SKM-1 treated with dmso at 0.1 percent for 144 hours (cell line): ENCODE measurements around the gene TWIST2.

ENCODE experiments used
- DNase-seq: peaks from one replicate; lab custom pipeline; 2025; ENCODE audit not compliant: unreplicated experiment; lab: John Stamatoyannopoulos, UW

Gene TWIST2

DNA sequence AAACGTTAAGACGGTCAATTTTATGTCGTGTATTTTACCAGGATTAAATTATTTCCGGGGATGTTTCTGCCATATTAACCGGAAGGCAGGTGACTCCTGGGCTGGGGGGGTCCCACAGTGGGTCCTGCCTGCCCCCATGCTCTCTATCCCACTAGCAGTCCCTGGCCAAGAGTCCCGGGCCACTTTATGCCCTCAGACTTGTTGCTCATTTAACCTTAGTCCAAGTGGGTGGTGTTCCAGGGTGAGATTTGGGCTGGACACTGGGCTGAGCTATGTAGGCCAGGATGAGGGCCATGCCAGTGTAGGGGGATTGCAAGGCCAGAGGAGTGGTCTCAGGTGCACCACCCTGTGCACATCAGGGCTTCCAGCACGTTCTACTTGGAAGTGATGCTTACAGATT is 24.1 kb downstream of the TWIST2 start:
- DNase-seq = no peak

DNA sequence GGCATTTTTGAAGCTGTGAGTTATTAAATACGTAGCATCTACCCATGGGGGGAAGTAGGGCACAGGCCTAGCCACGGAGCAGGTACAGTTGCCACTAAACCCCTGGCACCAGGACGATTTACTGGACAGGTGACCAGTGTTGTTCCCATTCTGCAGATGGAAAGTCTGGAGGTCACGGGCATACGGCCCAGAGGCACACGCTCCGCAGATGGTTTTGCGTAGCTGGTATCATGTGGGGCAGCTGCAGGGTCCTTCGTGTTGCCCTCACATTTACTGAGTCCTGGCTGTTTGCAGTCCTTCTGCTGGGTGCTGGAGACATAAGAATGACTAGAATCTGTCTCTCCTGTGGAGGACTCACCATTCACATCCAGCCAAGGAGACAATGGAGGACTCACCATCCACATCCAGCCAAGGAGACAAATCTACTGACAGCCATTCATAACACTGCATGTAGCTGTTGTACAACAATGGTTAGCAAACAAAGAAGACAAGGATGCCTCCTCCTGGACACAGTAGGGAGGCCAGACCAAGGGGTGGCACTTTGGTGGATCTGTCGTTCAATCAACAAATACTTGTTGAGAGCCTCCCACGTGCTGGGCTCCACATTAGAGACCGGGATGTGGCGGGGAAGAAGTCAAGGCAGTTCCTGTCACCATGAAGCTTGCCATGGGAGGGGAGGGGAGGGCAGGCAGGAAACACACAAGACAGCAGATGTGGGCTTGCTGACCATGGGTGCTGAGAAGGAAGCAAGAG is 24.9 kb downstream of the TWIST2 start:
- DNase-seq = no peak

DNA sequence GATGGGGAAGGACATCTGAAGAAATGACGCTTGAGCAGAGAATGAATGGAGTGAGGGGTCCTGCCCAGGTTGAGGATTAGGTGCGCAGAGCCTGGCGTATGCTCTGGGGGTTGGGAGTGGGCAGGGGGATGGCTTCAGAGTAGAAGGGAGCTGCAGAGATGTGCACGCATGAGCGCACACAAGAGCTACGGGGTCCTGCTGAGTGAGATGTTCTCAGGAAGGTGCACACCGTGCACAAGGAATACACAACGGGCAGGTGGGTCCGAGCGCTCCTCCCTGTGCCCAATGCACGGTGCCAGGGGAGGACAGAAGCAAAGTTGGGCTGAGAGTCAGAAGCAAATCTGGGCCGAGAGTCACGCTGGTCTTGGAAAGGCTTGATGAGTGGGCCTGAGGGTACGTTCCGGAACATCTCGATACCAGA is 25.5 kb downstream of the TWIST2 start:
- DNase-seq = no peak

DNA sequence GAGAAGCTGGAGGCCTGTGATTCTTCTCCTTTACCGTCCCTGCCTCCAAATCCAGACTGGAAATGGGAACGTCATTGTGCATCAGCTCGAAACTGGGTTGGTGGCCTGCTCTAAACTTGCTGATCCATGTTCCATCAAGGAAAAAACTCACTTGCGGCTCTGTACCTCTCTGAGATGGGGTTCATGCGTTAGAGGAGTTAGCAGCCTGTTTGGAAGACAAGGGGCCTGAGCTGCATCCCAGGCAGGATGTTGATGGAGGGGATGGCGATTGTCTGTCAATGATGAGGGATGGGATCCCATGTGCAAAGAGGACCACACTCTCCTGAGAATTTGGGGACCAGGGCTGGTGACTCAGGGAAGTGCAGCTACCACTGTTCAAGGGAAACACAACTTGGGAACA is 26.0 kb downstream of the TWIST2 start:
- DNase-seq = no peak

DNA sequence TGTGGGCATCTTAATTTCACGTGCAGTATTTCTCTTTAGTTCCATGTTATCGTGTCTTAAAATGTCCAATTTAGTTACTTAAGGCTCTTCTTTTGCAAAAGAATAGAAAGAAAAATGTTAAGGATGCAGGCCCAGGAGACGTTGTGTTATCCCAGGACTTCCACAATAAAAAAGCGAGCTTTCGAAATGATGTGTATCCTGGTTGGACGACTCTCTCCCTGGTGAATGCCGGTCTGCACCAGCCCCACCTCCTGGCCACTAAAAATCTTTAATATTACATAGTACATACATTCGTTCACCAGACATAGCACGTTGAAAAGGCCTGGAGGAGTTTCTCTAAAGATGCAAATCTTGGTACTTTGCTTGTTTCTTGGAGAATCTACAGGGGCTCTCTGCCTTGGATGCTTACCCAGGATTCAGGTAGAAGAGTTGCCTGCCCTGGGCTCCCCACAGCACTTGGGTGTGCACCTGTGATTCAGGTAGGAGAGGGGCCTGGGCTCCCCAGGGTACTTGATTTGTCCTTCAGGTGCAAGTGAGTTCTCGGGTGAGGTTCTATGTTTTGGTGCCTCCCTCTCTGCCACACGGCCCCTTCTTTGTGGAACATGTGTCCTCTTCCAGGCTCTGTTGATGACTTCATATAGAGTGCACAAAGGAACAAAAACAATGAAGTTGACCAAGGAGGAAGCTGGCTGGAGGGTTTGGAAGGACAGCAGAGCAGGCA is 26.6 kb downstream of the TWIST2 start:
- no peak for DNase-seq

DNA sequence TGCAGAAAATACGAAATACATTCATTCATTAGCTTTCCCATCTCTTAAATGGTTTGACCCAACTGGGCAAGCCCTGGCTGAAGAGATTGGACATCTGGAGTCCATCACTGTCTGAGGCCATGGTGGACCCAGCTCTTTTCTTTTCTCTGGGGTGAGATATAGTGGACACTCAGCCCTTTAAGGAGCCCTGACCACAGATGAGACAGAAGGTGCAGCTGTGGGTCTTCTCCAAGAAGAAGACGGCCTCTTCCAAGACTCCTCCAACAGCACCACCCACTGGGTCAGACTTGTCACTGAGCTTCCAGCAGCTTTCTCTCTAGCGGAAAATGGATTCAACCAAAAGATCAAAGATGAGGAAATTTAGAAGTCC is 27.2 kb downstream of the TWIST2 start:
- DNase-seq = no peak

DNA sequence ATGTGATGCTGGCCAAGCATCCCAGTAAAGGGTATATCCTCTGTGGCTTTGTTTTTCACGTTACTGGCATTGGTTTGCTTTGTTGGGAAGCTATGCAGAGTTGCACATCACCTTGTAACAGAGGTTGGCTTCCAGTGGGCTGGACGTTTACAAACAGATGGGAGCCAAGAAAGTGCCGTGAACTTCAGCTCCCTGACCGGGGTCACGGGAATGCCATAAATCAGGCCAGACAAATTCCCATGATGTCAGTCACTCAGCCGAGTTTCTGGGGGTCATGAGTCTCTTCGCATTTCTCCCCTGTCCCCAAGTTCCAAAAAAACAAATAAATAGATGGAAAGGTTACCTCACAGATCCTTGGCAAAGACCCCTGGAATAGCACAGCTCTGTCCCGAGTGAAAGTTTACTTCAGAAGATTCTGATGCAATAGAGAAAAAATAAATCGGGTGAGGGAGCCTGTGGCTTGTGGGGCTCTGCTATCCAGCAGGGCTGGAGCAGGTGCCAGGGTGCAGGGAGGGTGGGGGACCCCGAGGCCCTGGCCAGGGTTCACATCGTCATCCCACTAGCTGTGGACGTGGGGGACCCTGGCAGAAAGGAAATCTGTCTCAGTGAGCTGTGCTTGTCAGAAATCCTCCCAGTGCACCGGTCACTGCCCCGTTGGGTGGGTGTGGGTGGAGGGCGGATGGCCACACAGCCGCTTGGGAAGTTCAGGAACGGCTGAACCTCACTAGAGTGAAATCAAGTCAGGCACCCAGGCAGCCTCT is 27.8 kb downstream of the TWIST2 start:
- DNase-seq = no peak

DNA sequence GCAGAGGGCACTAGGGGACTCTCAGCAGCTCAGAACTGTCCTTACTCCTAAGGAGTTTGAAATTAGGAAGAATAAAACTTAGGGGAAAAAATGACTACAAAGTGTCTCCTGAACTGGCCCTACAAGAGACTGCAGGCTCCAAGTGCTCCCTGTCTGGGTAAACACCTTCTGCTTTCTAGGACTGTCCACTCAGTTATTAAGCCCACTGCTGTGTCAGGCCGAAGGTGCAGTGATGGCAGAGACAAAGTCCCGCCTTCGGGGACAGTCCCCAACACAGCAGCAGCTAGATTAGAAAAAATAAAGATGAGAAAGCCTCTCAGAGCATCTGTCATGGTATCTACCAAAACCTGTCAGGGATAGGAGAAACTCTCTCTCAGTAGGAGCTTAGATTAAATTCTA is 28.3 kb downstream of the TWIST2 start:
- DNase-seq = no peak

DNA sequence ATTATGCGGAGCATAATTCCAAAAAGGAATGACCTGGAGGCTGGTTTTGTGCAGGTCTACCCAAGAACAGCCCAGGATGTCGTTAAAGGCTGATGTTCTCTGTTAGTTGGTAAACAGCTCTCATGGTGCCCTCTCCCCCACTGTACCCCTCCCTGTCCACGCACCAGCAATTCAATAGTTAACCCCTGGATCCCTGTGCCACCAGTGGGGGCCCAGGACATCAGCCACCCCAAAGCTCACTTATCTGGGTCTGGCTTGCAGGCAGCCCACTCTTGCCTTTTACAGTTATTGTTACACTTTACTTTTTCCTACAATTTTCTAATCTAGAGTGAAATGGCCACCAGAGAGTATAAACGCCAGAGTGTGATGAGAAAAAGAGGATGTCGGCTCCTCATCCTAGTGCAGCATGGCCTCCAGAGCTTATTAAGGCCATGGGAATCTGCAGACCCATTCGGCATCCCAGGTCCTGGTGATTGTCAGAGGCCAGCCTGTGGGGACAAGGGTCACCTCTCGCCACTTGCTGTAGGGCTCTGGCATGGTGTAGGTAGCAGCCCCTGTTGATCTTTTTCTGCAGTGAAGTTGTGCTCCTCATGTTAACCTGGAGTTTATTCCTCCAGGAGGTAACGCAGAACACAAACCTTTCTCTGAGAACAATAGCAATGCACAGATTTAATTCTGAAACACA is 30.3 kb downstream of the TWIST2 start:
- no peak for DNase-seq

DNA sequence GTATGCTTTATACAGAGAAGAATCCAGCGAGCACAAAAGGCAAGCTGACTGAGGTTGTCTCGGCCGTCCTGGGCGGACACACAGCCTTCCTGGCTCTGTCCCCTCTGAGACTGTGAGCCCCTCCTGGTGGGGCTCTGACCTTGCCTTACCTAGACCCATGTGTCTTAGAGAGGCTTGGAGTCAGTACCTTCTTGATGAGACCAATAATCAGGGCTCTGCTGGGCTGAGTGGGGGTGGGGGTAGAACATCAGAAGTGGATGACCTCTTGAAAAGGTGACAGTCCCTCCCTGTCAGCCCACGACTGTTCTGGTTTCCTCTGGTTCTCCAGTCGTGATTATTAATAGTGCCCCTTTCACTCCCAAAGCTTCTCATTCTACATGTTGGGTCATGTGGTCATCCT is 31.2 kb downstream of the TWIST2 start:
- DNase-seq = no peak

DNA sequence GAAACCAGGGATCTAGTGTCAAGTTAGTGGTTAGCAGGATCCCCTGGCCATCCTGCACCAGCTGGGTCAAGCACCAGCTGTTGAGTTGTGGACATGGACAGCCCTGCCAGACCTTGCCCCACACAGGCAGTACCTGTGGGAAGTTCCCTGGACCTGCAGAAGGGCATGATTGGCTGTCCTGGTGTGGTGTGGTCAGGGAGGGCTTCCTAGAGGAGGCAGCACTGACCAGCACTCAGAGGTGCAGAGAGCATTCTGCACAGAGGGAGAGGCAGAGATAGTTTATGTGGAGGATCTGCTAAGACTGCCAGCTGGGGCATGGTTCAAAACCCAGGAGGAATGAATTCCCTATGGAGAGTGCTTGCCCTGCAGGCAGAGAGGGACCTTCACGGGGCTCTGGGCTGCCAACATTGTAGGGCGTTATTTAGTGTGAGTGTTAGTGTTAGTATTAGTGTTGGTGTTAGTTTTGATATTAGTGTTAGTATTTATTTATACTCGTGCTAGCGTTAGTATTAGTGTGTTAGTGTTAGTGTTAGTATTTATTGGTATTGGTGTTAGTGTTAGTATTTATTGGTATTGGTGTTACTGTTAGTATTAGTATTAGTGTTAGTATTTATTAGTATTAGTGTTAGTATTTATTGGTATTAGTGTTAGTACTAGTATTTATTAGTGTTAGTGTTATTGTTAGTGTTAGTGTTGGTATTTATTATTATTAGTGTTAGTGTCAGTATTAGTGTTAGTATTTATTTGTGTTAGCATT is 31.9 kb downstream of the TWIST2 start:
- no peak for DNase-seq

DNA sequence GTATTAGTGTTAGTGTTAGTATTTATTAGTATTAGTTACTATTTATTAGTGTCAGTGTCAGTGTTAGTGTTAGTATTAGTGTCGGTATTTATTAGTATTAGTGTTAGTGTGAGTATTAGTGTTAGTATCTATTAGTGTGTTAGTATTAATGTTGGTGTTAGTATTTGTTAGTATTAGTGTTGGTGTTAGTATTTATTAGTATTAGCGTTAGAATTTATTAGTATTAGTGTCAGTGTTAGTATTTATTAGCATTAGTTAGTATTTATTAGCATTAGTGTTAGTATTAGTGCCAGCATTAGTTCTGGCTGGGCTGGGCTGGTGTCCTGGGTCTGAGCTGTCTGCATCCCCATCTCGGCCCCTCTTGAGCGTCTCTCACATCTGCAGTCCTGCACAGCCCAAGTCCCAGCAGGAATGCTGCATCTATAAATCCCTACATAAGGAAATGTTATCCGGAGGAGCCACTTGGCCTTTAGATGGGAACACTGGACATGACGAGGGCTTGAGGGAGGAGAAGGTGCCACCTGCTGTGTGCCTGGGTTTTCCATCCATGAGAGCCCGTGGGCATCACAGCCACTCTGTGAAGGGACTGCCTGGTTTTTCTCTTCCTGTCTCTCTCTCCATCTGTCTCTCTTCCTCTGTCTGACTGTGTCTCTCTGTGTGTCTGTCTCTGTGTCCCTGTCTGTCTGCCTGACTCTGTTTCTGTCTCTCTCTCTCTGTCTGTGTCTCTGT is 33.6 kb downstream of the TWIST2 start:
- no peak for DNase-seq

DNA sequence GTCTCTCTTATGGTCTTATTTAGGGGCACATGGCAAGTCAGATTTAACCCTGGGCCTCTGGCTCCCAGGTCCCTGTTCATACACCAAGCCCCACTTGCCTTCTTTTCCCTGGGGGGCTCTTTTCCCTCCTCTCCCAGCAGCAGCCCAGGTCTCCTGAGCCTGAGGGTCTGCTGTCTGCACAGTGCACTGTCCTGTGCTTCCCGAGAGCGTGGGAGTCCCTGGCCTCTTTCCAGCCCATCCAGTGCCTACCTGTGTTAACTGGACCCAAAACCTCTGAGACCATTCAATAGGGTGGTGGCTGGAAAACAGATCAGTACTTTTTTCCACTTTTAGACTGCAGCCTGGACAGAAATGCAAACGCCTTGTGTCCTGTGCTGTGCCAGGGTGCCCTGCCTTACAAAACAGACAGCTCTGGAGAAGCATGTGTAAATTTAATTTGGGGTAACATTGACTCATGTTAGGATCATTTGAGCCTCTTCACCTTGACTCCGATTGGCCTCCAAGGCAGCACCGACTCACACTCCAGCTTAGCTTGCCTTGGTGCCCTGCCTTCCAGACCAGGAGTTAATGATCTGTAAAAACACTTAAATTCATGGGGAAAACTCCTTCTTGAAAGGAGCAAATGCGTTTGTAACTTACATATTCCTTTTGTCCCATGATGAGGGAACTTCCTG is 34.3 kb downstream of the TWIST2 start:
- no peak for DNase-seq

DNA sequence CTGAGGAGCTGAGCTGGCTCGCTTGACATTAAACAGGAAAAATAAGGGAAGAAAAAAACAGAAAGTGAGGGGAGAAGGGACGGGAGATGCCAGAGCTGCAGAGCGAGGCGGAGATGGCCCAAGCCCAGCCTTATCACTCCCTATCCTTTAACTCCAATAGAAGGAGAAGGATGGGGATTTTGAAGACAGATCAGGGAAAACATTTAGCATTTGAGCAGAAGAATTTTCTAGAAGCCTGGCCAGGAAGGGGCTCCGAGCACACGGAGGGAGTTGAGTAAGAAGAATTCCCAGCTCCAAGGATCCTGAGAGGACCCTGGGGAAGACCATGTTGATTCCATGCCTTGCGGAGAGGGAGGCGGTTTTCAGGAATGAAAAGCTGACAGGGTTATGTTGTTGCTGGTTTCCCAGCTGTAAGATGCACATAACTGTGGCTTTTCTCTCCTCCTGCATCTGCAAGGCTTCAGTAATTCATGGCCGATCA is 35.6 kb downstream of the TWIST2 start:
- no peak for DNase-seq

DNA sequence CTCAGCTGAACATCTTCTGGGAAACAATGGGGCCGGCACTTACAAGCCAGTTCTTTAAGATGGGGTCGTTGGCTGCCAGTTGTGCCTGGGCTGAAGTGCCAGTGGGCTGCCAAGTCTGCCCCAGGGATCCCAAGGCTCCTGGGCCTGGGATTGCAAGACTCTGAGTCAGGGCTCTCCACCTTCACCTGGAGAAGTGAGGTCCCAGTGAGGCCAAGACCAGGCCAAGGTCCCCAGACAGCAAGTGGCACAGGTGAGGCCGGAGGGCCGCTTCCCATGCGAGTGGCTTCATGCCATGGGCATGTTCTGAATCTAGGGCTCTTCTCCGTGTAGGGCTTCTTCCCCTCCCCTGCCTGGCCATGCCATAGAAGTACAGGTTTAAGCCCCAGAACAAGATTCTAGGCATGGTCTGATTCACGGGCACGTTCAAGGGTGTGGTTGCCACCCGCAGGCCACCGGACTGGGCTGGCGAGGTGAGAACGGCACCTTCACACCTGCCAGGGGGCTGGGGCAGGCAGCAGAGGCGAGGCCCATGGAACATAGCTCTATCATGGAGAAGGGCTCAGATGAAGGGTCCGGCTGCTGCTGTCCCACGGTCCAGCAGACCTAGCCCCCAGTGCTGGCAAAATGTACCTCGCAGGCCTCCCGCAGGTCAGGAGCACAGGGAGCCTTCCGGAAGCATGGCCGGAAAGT is 36.4 kb downstream of the TWIST2 start:
- DNase-seq = no peak

DNA sequence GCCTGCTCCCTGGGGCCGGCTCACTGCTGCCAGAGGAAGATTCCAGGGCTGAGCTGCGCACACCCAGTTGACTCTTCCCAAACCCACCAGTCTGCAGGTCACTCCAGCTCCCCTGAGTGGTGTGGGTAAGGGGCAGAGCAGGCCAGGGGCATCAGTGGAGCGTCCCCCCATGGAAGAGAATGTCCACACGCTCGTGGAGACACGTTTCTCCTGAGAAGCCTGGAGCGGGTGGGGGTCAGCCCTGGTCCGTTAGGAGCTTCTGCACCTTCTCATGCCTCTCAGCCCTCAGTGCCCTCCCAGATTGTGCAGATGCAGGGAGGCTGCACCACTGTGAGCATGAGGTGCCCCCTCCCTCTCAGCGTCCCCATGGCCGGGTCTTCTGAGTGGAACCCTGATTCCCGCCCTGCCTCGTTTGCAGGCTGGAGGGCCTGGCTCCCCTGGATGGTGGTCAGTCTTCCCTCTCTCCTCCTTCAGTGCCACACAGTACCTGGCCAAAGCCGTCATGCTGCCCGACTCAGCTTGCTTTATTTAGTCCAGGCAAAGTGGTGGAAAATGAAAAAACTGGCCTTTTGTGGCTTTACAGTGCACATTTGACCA is 37.0 kb downstream of the TWIST2 start:
- no peak for DNase-seq

DNA sequence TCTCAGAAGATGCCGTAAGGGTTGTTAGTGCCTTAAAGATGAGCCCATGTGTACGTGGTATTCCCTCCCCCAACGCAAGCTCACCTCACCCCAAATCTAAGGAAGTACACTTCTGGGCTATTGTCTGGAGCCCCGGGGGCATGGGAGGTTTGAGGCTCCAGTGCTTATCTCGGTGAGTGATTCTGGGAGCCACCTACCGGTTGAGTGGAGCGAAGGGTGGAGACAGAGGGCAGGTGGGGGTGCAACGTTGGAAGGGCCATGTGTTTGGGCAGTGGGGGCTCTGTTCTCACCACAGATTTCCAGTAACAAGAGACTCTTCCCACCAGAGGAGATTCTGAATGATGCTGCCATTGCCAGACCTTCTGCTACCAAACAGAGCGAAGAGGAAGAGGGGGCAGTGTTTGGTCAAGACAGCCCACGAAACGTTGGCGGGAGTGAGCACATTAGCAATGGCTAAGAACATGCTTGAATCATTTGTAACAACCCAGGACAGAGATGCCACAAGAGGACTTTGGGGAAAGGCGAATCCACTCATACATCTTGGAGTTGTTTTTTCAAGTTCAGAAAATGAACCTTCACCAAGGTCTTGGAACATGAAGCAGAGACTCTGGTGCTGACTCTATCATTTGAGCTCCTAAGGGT is 38.7 kb downstream of the TWIST2 start:
- no peak for DNase-seq

DNA sequence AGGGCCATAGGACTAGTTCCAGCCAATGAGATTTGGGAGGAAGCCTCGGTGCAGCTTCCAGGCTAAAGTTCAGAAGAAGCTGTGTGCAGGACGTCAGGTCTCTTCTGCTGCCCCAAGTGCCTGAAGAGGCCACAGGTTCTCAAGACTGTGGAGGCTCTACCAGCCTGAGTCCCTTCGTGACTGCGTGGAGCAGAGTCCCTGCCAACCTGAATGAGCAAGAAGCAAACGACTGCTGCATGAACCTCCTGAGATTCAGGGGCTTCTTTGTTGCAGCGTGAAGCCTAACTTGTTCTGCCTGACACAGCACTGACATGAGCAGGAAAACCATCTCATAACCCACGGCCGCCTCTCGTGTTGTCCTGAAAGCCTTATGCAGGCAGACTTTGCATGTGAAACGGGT is 39.7 kb downstream of the TWIST2 start:
- no peak for DNase-seq
